HG02943 (cell line): ENCODE data around the gene CHAF1A.

Experiments used
- ATAC-seq: cut with Tn5 transposase; IDR thresholded peaks from one replicate; pipeline ENCODE4 v1.9.1; 2021; ENCODE audit warnings: mild to moderate bottlenecking, low read depth, moderate library complexity; ENCODE audit not compliant: unreplicated experiment

The CHAF1A gene

GRCh38 chr19:4452230-4452990 is 50.0 kb downstream of the CHAF1A start:
- ATAC-seq = no peak

- ATAC-seq = no peak
Observed at GRCh38 chr19:4453232-4454179, 51.1 kb downstream of the CHAF1A start.

- ATAC-seq = no peak
Observed at GRCh38 chr19:4454747-4455718, 52.6 kb downstream of the CHAF1A start.

- ATAC-seq = no peak
Observed at GRCh38 chr19:4455719-4456475, 53.5 kb downstream of the CHAF1A start.

- no peak for ATAC-seq
Observed at GRCh38 chr19:4456476-4456842, 54.0 kb downstream of the CHAF1A start.

- ATAC-seq = peak; percentile 7
Observed at GRCh38 chr19:4456843-4457653, 54.6 kb downstream of the CHAF1A start.

GRCh38 chr19:4457654-4458395 is 55.4 kb downstream of the CHAF1A start, which contains the start of gene UBXN6:
Gene UBXN6, minus strand, starts transcription at chr19:4457794. Its CDS starts 97 bp downstream, at chr19:4457697.
- peak; percentile 89 for ATAC-seq

GRCh38 chr19:4464815-4465581 is 62.6 kb downstream of the CHAF1A start:
- ATAC-seq = no peak

- no peak for ATAC-seq
Observed at GRCh38 chr19:4467835-4468234, 65.4 kb downstream of the CHAF1A start.

GRCh38 chr19:4471403-4472173 is 69.1 kb downstream of the CHAF1A start:
- peak; percentile 88 for ATAC-seq

- peak; percentile 2 for ATAC-seq
Observed at GRCh38 chr19:4472174-4472974, 69.9 kb downstream of the CHAF1A start, which contains the start of gene HDGFL2. Gene HDGFL2, plus strand, starts transcription at chr19:4472297. Its CDS starts 54 bp downstream, at chr19:4472351.

GRCh38 chr19:4473011-4473762 is 70.7 kb downstream of the CHAF1A start:
- no peak for ATAC-seq

GRCh38 chr19:4473763-4474513 is 71.5 kb downstream of the CHAF1A start:
- ATAC-seq = no peak

- no peak for ATAC-seq
Observed at GRCh38 chr19:4474514-4475022, 72.1 kb downstream of the CHAF1A start.
